HG03159 (cell line): ENCODE measurements around the gene ARMC8.

Experiments
- ATAC-seq: cut with Tn5 transposase; IDR thresholded peaks from one replicate; pipeline ENCODE4 v1.9.1; 2021; ENCODE audit warnings: mild to moderate bottlenecking, moderate library complexity; ENCODE audit not compliant: unreplicated experiment

Gene ARMC8

GRCh38 chr3:138242466-138242865 is 55.4 kb downstream of the ARMC8 start:
- no peak for ATAC-seq

- ATAC-seq: no peak
These were observed 57.9 kb downstream of the ARMC8 start for GRCh38 chr3:138245026-138245425.

- ATAC-seq: no peak
These were observed 62.5 kb downstream of the ARMC8 start for GRCh38 chr3:138249636-138250035.

GRCh38 chr3:138253609-138254008 is 66.5 kb downstream of the ARMC8 start:
- ATAC-seq: no peak

GRCh38 chr3:138254216-138254615 is 67.1 kb downstream of the ARMC8 start:
- ATAC-seq: no peak

GRCh38 chr3:138256022-138256421 is 68.9 kb downstream of the ARMC8 start:
- ATAC-seq: no peak

GRCh38 chr3:138257986-138258385 is 70.9 kb downstream of the ARMC8 start:
- ATAC-seq: no peak

GRCh38 chr3:138259126-138259525 is 72.0 kb downstream of the ARMC8 start:
- no peak for ATAC-seq

- ATAC-seq: no peak
These were observed 73.5 kb downstream of the ARMC8 start for GRCh38 chr3:138260611-138261010.

GRCh38 chr3:138263104-138263503 is 76.0 kb downstream of the ARMC8 start:
- ATAC-seq: no peak

- ATAC-seq: no peak
These were observed 78.6 kb downstream of the ARMC8 start for GRCh38 chr3:138265745-138266144.

- ATAC-seq: no peak
These were observed 80.0 kb downstream of the ARMC8 start for GRCh38 chr3:138267083-138267482.

GRCh38 chr3:138270245-138270644 is 83.1 kb downstream of the ARMC8 start:
- ATAC-seq: no peak

GRCh38 chr3:138271189-138271794 is 84.2 kb downstream of the ARMC8 start:
- peak; percentile 78 for ATAC-seq

GRCh38 chr3:138281561-138281960 is 94.5 kb downstream of the ARMC8 start:
- no peak for ATAC-seq

GRCh38 chr3:138282836-138283235 is 95.7 kb downstream of the ARMC8 start:
- no peak for ATAC-seq

- ATAC-seq: no peak
These were observed 97.0 kb downstream of the ARMC8 start for GRCh38 chr3:138284079-138284478.

GRCh38 chr3:138284957-138285477 is 97.9 kb downstream of the ARMC8 start:
- ATAC-seq: no peak

- no peak for ATAC-seq
These were observed 102.2 kb downstream of the ARMC8 start for GRCh38 chr3:138289260-138289659.

GRCh38 chr3:138289701-138290100 is 102.6 kb downstream of the ARMC8 start:
- no peak for ATAC-seq

GRCh38 chr3:138296639-138297038 is 109.5 kb downstream of the ARMC8 start:
- no peak for ATAC-seq

- no peak for ATAC-seq
These were observed 110.0 kb downstream of the ARMC8 start for GRCh38 chr3:138297059-138297607.

- no peak for ATAC-seq
These were observed 110.8 kb downstream of the ARMC8 start for GRCh38 chr3:138297876-138298275.
